Ovary (tissue), 9 donors: ENCODE measurements around the gene OR10C1. TPM values are rescaled to one million over a fixed set of nuclear protein-coding genes. Genes with fewer than 3 reads are reported as not detected.

Experiments used
- DNase-seq, 5 donors: peaks; one replicate each; pipeline ENCODE4 v3.0.0-alpha.2; 2019 to 2020
- H3K27ac ChIP-seq, 2 donors: fragments of 200-600 bp; one replicate each; pipeline versions ENCODE4 v1.5.1 to v1.8.0; 2019 to 2022
- H3K27me3 ChIP-seq: fragments of 200-600 bp; one replicate; pipeline ENCODE4 v1.8.0; 2022
- H3K36me3 ChIP-seq: fragments of 200-600 bp; sonication (generic); one replicate; pipeline ENCODE4 v1.5.1; 2019
- H3K4me1 ChIP-seq: one replicate; pipeline ENCODE4 v1.8.1; 2013; ENCODE audit warnings: mild to moderate bottlenecking, moderate library complexity; ENCODE audit not compliant: insufficient read depth
- H3K4me3 ChIP-seq: fragments of 200-600 bp; sonication (generic); one replicate; pipeline ENCODE4 v1.5.1; 2017
- H3K9me3 ChIP-seq, 2 donors: fragments of 200-600 bp in 1 of 2; sonication (generic) in 1 of 2; one replicate each; pipeline versions ENCODE4 v1.5.1 to v1.8.1; 2013 to 2019; ENCODE audit warnings: mild to moderate bottlenecking in 1 of 2, moderate library complexity in 1 of 2
- EP300 ChIP-seq: sonication (generic); formaldehyde crosslinking; IDR thresholded peaks from one replicate; pipeline ENCODE4 v1.6.1; 2017; ENCODE audit warnings: antibody characterized with exemption
- POLR2A ChIP-seq: fragments of 450-650 bp; IDR thresholded peaks from one replicate; pipeline ENCODE4 v1.6.1; 2017; ENCODE audit warnings: antibody characterized with exemption, mild to moderate bottlenecking, moderate library complexity
- WGBS, 3 donors: extraction: QIAGEN DNeasy Blood & Tissue Kit in 1 of 3; methylation state at CpG; one replicate each; pipeline versions ENCODE4 v1.1.5 to v1.1.7; 2013 to 2017; 5-methylcytosine and 5-hydroxymethylcytosine counted together
- intact Hi-C, 4 donors: fragments of 100-400 bp; cut with DNase I; formaldehyde crosslinking; loops; one replicate each; pipeline versions ENCODE4 v1.11.0 to v1.15.1; 2022 to 2023
- polyA plus RNA-seq, 2 donors: library from polyadenylated mRNA; stranded (reverse); fragments of 200-250 nt in 1 of 2; fragments of 350-450 nt in 1 of 2; fragmentation: Illumina TruSeq in 1 of 2; extraction: RNeasy Lipid Tissue Mini Kit (QIAGEN cat#74804) in 1 of 2; gene quantifications; one replicate each; pipeline ENCODE4 v1.2.3, GENCODE V29; 2013 to 2014
- total RNA-seq, 7 donors: library from RNA; depleted of rRNA in 2 of 7; stranded (reverse); fragments of >200 nt in 2 of 7; fragmentation: NEBNext Ultra II Directional in 3 of 7; extraction: Animal tissue kit (Norgen Biotek cat#: 25700) in 3 of 7; gene quantifications; one replicate each; pipeline versions ENCODE4 v1.1.0 to v1.2.4, GENCODE V29; 2016 to 2023
- TF ChIP-seq, protein P1 (sequence below), 3 donors: fragments of 450-650 bp in 2 of 3; fragments of 200-600 bp in 1 of 3; IDR thresholded peaks; one replicate each; pipeline versions ENCODE4 v1.5.1 to v1.8.0; 2016 to 2022; ENCODE audit warnings: antibody characterized with exemption in 3 of 3, mild to moderate bottlenecking in 1 of 3
- donor health status: DM: no; HTN: no; CAD: no; lungs with moderate emphysema.
- donor health status: DM: no; HTN: no; CAD: no.
- donor health status: Bipolar disorder and iron deficiency.
- donor health status: DM: yes; HTN: yes; CAD: no.
- donor health status: DM: no; HTN: no; CAD: no.
- donor health status: DM: yes; HTN: yes; CAD: no.

The OR10C1 gene
- total and polyA plus RNA-seq, 9 donors: not detected

DNA sequence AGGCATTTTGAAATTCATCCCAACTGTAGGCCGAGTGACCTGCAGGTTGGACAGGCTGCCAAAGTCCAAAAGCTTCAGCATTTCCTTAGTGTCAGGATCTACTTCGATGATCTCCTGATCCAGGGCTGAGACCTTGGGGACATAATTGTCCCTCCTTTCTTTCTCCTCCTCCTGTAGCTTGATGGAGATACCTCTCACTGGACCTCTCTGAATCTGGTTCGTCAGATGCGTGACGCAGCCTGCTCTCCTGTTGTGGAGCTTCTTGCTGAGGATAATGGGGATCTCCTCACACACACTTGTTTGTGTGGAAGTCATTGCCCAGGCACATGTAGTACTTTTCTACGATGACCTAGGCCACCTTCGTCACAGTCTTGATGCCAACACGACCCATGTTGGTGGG, 50.2 kb downstream of the OR10C1 start:
- whole genome bisulfite sequencing, 3 donors: 85 to 94% (median 88%) methylated on average over 8 of the region's 8 CpGs
- intact Hi-C loops: no loop called here
- TF ChIP-seq EP300 (no peak), POLR2A (no peak)
- TF ChIP-seq, protein P1, sequence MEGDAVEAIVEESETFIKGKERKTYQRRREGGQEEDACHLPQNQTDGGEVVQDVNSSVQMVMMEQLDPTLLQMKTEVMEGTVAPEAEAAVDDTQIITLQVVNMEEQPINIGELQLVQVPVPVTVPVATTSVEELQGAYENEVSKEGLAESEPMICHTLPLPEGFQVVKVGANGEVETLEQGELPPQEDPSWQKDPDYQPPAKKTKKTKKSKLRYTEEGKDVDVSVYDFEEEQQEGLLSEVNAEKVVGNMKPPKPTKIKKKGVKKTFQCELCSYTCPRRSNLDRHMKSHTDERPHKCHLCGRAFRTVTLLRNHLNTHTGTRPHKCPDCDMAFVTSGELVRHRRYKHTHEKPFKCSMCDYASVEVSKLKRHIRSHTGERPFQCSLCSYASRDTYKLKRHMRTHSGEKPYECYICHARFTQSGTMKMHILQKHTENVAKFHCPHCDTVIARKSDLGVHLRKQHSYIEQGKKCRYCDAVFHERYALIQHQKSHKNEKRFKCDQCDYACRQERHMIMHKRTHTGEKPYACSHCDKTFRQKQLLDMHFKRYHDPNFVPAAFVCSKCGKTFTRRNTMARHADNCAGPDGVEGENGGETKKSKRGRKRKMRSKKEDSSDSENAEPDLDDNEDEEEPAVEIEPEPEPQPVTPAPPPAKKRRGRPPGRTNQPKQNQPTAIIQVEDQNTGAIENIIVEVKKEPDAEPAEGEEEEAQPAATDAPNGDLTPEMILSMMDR (IDR thresholded peaks at IDR 0.05): no peak
- H3K4me3 ChIP-seq: no peak overlapping the region
- no peak overlapping the region for H3K27ac ChIP-seq
- H3K27me3 ChIP-seq: no peaks in the 10 kb centered on the region
- H3K4me1 ChIP-seq: no peaks in the 10 kb centered on the region
- DNase-seq: no peak
- H3K36me3 ChIP-seq: no peaks in the 10 kb centered on the region
- H3K9me3 ChIP-seq: no peaks in the 10 kb centered on the region

DNA sequence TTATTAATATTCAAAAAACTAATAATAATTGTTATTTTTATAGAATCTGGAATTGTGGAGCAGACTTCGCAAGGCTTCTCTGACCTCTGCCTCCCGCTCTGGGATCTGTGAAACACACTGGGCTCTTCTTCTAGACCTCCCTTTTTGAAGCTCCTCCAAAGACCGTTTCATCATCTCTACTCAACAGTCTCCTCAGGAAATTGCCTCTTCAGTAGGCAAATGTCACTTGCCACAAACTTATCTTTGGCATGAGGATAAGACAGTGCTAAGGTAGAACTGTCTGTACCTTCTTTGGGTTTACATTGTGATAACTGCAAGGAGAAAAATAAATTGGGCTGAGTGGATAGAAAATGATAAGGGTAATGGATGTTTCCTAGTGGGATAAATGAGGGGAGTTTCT, 50.9 kb downstream of the OR10C1 start:
- WGBS, 3 donors: 76 to 84% (median 80%) methylated on average over 3 of the region's 3 CpGs
- Histone ChIP-seq H3K27ac (no peak overlapping the region), H3K4me3 (no peak overlapping the region), H3K36me3 (no peaks in the 10 kb centered on the region), H3K4me1 (no peaks in the 10 kb centered on the region), H3K27me3 (no peaks in the 10 kb centered on the region), H3K9me3 (no peaks in the 10 kb centered on the region)
- intact Hi-C loops: no loop called here
- no peak for DNase-seq
- TF ChIP-seq EP300: no peak
- no peak for TF ChIP-seq POLR2A
- TF ChIP-seq, protein P1 (IDR thresholded peaks at IDR 0.05): no peak

DNA sequence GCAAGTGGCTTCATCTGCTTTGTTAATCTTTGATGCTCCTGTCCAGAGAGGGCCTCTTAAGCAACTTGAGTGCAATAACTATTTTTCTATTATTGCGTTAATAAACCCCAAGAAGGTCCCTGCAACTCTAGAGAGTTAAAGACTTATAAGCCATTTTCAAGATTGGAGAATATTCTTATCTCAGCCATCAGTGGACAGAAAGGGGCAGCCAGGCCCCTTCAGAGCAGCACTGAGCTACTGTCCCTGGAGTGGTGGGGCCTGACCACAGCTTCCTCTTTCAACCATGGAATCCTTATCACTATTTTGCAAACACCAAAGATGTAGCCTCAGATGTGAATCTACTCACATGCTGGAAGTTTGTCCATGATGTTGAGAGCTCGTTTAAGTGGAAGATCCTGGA, 51.4 kb downstream of the OR10C1 start:
- Histone ChIP-seq H3K27ac (no peak overlapping the region), H3K36me3 (no peaks in the 10 kb centered on the region), H3K27me3 (no peaks in the 10 kb centered on the region), H3K4me1 (no peaks in the 10 kb centered on the region), H3K4me3 (no peak overlapping the region), H3K9me3 (no peaks in the 10 kb centered on the region)
- WGBS, 3 donors: 69 to 87% (median 76%) methylated on average over 2 of the region's 2 CpGs
- DNase-seq: no peak
- intact Hi-C loops: no loop called here
- TF ChIP-seq EP300 (no peak), POLR2A (no peak)
- TF ChIP-seq, protein P1 (IDR thresholded peaks at IDR 0.05): no peak

Other genes with a start within 250 kb of the OR10C1 start
- gene OR14J1, start 137.6 kb upstream of the OR10C1 start, total RNA-seq: under 1 TPM in 1 of 7 donors, not detected in 6; 0.34 TPM
- not detected for gene OR14J1, start 137.6 kb upstream of the OR10C1 start, polyA plus RNA-seq
- gene OR5V1, start 70.4 kb upstream of the OR10C1 start, total RNA-seq: not detected
- gene OR5V1, start 70.4 kb upstream of the OR10C1 start, polyA plus RNA-seq: not detected
- not detected for gene OR12D3, start 64.0 kb upstream of the OR10C1 start, total RNA-seq
- gene OR12D3, start 64.0 kb upstream of the OR10C1 start, polyA plus RNA-seq: not detected
- under 1 TPM in 1 of 7 donors, not detected in 6; 0.24 TPM for gene OR12D2, start 43.7 kb upstream of the OR10C1 start, total RNA-seq
- gene OR12D2, start 43.7 kb upstream of the OR10C1 start, polyA plus RNA-seq: not detected
- not detected for gene OR12D1, start 24.4 kb upstream of the OR10C1 start, total RNA-seq
- not detected for gene OR12D1, start 24.4 kb upstream of the OR10C1 start, polyA plus RNA-seq
- not detected for gene OR11A1, start 17.8 kb downstream of the OR10C1 start, total RNA-seq
- not detected for gene OR11A1, start 17.8 kb downstream of the OR10C1 start, polyA plus RNA-seq
- not detected for gene OR2H1, start 17.8 kb downstream of the OR10C1 start, total RNA-seq
- not detected for gene OR2H1, start 17.8 kb downstream of the OR10C1 start, polyA plus RNA-seq
- not detected for gene MAS1L, start 48.6 kb downstream of the OR10C1 start, total RNA-seq
- under 1 TPM in 1 of 2 donors, not detected in 1; 0.15 TPM for gene MAS1L, start 48.6 kb downstream of the OR10C1 start, polyA plus RNA-seq
- under 1 TPM in 6 of 7 donors, not detected in 1; 0.22 to 0.60 (median 0.34) TPM for gene UBD, start 120.4 kb downstream of the OR10C1 start, total RNA-seq
- gene UBD, start 120.4 kb downstream of the OR10C1 start, polyA plus RNA-seq: 1 to 10 TPM in 1 of 2 donors, not detected in 1; 4.2 TPM
- not detected for gene OR2H2, start 145.8 kb downstream of the OR10C1 start, total RNA-seq
- gene OR2H2, start 145.8 kb downstream of the OR10C1 start, polyA plus RNA-seq: not detected
- 10 to 100 TPM; 23.0 to 80.0 (median 58.0) TPM for gene GABBR1, start 193.9 kb downstream of the OR10C1 start, total RNA-seq
- 10 to 100 TPM; 41.3 to 48.5 TPM for gene GABBR1, start 193.9 kb downstream of the OR10C1 start, polyA plus RNA-seq
- gene MOG, start 217.8 kb downstream of the OR10C1 start, total RNA-seq: under 1 TPM in 1 of 7 donors, not detected in 6; 0.13 TPM
- gene MOG, start 217.8 kb downstream of the OR10C1 start, polyA plus RNA-seq: under 1 TPM in 1 of 2 donors, not detected in 1; 0.05 TPM
- under 1 TPM in 2 of 7 donors, not detected in 5; 0.24 to 0.25 TPM for gene ZFP57, start 241.8 kb downstream of the OR10C1 start, total RNA-seq
- under 1 TPM in 1 of 2 donors, not detected in 1; 0.13 TPM for gene ZFP57, start 241.8 kb downstream of the OR10C1 start, polyA plus RNA-seq